IPS-18a (cell line): ENCODE results near the gene LEPR.

ENCODE experiments used
- H3K27ac ChIP-seq: one replicate; pipeline ENCODE4 v1.5.1; 2013; ENCODE audit warnings: low read length
- H3K27me3 ChIP-seq: one replicate; pipeline ENCODE4 v1.6.1; 2013; ENCODE audit warnings: mild to moderate bottlenecking, low read length; ENCODE audit not compliant: control insufficient read depth, insufficient read depth
- H3K36me3 ChIP-seq: one replicate; pipeline ENCODE4 v1.6.1; 2013; ENCODE audit warnings: low read depth, low read length; ENCODE audit not compliant: control insufficient read depth
- H3K4me1 ChIP-seq: one replicate; pipeline ENCODE4 v1.6.1; 2013; ENCODE audit warnings: low read depth, low read length; ENCODE audit not compliant: control insufficient read depth
- H3K4me3 ChIP-seq: one replicate; pipeline ENCODE4 v1.5.1; 2013; ENCODE audit warnings: low read length
- H3K9ac ChIP-seq: one replicate; pipeline ENCODE4 v1.6.1; 2013; ENCODE audit warnings: mild to moderate bottlenecking, low read length, moderate library complexity
- H3K9me3 ChIP-seq: one replicate; pipeline ENCODE4 v1.6.1; 2013; ENCODE audit warnings: low read depth, low read length; ENCODE audit not compliant: control insufficient read depth

Gene LEPR

DNA sequence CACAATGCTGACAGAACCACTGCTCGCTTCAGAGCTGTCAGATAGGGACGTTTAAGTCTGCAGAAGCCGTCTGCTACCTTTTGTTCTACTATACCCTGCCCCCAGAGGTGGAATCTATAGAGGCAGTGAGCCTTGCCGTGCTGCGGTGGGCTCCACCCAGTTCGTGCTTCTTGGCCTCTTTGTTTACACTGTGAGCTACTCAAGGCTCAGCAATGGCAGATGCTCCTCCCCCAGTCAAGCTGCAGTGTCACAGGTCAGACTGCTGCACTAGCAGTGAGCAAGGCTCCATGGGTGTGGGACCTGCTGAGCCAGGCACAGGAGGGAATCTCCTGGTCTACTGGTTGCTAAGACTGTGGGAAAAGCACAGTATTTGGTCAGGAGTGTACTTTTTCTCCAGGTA, 47.1 kb downstream of the LEPR start:
- no peaks in the 10 kb centered on the region for H3K27me3 ChIP-seq
- H3K9me3 ChIP-seq, result no peaks in the 10 kb centered on the region
- H3K27ac ChIP-seq, result no peak overlapping the region
- no peak overlapping the region for H3K9ac ChIP-seq
- no peaks in the 10 kb centered on the region for H3K36me3 ChIP-seq
- H3K4me1 ChIP-seq, result peaks cover 9% of the 10 kb centered on the region
- no peak overlapping the region for H3K4me3 ChIP-seq

DNA sequence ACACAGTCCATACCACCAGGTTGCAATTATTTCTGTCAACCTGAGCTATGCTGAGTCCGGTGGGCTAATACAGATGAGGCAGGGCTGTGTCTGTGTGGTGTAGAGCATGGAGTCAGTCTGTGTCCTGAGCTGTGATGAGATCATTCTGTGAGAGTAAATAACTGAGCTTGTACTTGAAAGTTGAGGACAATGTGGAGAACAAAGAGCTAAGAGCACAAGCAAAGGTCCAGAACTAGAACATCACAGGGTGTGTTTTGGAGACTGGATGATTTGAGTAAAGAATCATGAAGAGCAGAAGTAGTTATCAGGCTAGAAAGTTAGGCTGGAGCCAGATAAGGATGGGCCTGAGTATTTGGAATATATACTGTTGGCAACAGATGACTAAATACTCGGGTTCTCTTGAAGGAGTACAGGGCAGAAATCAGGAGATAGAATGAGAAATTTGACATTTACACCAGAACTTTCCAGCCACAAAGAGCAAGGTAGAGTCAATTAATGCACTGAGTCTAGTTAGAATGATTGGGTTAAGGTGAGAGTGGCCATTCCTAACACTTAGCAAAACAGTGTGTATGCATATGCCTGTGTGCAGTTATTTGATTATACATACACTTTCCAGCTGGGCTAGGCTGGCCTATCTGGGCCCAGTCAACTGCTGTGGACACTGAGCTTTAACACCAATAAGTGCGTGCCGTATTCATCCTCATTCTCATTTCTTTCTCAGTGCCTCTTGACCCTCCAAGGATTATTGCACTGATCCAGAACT, 48.8 kb downstream of the LEPR start:
- H3K9ac ChIP-seq, result no peak overlapping the region
- no peak overlapping the region for H3K4me3 ChIP-seq
- no peaks in the 10 kb centered on the region for H3K36me3 ChIP-seq
- no peaks in the 10 kb centered on the region for H3K27me3 ChIP-seq
- H3K9me3 ChIP-seq, result no peaks in the 10 kb centered on the region
- H3K4me1 ChIP-seq, result peaks cover 9% of the 10 kb centered on the region
- H3K27ac ChIP-seq, result no peak overlapping the region

DNA sequence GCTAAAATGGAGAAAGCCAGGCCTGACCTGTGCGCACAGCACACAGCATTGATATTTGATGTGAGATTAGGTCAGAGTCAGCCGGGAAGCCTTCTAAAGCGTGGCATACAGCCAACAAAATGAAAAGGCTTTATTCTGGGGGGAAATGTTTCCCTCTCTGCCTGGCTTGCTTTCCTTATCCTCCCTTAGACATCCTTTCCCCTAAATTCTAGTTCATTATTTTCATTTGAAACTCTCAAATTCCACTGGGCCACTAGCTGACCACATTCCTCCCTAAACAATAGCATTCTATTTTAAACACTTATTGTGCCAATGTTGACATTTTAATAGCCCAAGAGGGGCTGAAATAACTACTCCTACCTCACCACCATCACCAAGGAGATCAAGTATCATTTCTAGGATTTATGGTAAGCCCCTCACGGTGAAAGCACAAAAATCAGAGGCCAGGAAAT, 49.4 kb downstream of the LEPR start:
- no peak overlapping the region for H3K27ac ChIP-seq
- H3K9ac ChIP-seq, result no peak overlapping the region
- H3K4me3 ChIP-seq, result no peak overlapping the region
- H3K36me3 ChIP-seq, result no peaks in the 10 kb centered on the region
- peaks cover 9% of the 10 kb centered on the region for H3K4me1 ChIP-seq
- no peaks in the 10 kb centered on the region for H3K9me3 ChIP-seq
- no peaks in the 10 kb centered on the region for H3K27me3 ChIP-seq
